Pancreas (tissue), 10 donors: ENCODE measurements around the gene DLGAP1. TPM values are rescaled to one million over a fixed set of nuclear protein-coding genes. Genes with fewer than 3 reads are reported as not detected.

Experiments used
- ATAC-seq, 4 donors: fragments of 200-7000 bp; cut with Tn5 transposase; one replicate each; pipeline versions ENCODE4 v1.8.0 to v1.9.1; 2020; ENCODE audit warnings: mild to moderate bottlenecking in 4 of 4, moderate library complexity in 4 of 4
- DNase-seq, 6 donors: peaks; one replicate each; pipeline ENCODE4 v3.0.0-alpha.2; 2020
- FAIRE-seq: peaks from 2 replicates; lab custom pipeline; 2012; peaks lifted over from hg19 to GRCh38; lab: Jason Lieb, UNC
- H3K27ac ChIP-seq, 4 donors: fragments of 200-600 bp; sonication (generic); 1 replicate in 3 of 4; 2 replicates in 1 of 4; pipeline versions ENCODE4 v1.5.0 to v1.8.0; 2020
- H3K27me3 ChIP-seq, 4 donors: fragments of 200-600 bp; one replicate each; pipeline ENCODE4 v1.8.0; 2021
- H3K36me3 ChIP-seq, 3 donors: fragments of 200-600 bp; sonication (generic) in 1 of 3; one replicate each; pipeline versions ENCODE4 v1.5.0 to v1.8.0; 2020 to 2021
- H3K4me1 ChIP-seq, 3 donors: fragments of 200-600 bp; one replicate each; pipeline ENCODE4 v1.8.0; 2021
- H3K4me3 ChIP-seq, 4 donors: fragments of 200-600 bp; sonication (generic) in 2 of 4; one replicate each; pipeline versions ENCODE4 v1.5.0 to v1.8.0; 2020 to 2021
- H3K9me3 ChIP-seq, 4 donors: fragments of 200-600 bp; one replicate each; pipeline ENCODE4 v1.8.0; 2021
- CTCF ChIP-seq, 4 donors: fragments of 200-600 bp; sonication (generic) in 3 of 4; IDR thresholded peaks; one replicate each; pipeline versions ENCODE4 v1.5.0 to v1.8.0; 2021; ENCODE audit warnings: antibody characterized with exemption in 4 of 4
- WGBS, 2 donors: extraction: QIAGEN DNeasy Blood & Tissue Kit; methylation state at CpG; one replicate each; pipeline ENCODE4 v1.1.7; 2013; 5-methylcytosine and 5-hydroxymethylcytosine counted together
- intact Hi-C, 3 donors: fragments of 100-400 bp; cut with DNase I; formaldehyde crosslinking; loops; one replicate each; pipeline versions ENCODE4 v1.11.1 to v1.14.2; 2022
- polyA plus RNA-seq, 2 donors: library from polyadenylated mRNA; stranded (reverse); fragments of 200-250 nt; gene quantifications; one replicate each; pipeline ENCODE4 v1.2.3, GENCODE V29; 2013
- total RNA-seq, 6 donors: library from RNA; stranded (reverse); fragmentation: NEBNext Ultra II Directional in 4 of 6; extraction: Animal tissue kit (Norgen Biotek cat#: 25700) in 4 of 6; gene quantifications; one replicate each; pipeline versions ENCODE4 v1.2.1 to v1.2.4, GENCODE V29; 2021 to 2023
- donor health status: healthy with polysubstance abuse.
- donor health status: DM: no; HTN: no; CAD: no; lungs with moderate emphysema.
- donor health status: DM: no; HTN: no; CAD: no.
- donor health status: control.
- donor health status: control.
- donor health status: Bipolar disorder and iron deficiency.
- donor health status: DM: yes; HTN: yes; CAD: no.
- donor health status: DM: no; HTN: no; CAD: no.
- donor health status: DM: no; HTN: no; CAD: no.
- donor health status: DM: yes; HTN: yes; CAD: no.

Gene DLGAP1
- total and polyA plus RNA-seq, 8 donors = 0.12 to 0.62 (median 0.30) TPM; not detected in 2

GRCh38 chr18:3900327-3900726, 554.8 kb downstream of the DLGAP1 start:
- Histone ChIP-seq H3K27me3 (no peaks in the 10 kb centered on the region), H3K4me1 (no peaks in the 10 kb centered on the region), H3K27ac (no peak overlapping the region), H3K9me3 (no peaks in the 10 kb centered on the region), H3K4me3 (no peak overlapping the region), H3K36me3 (no peaks in the 10 kb centered on the region)
- FAIRE-seq (no peak), ATAC-seq (no peak), DNase-seq (no peak)
- no peak for TF ChIP-seq CTCF (IDR thresholded peaks at IDR 0.05)
- 51 to 56% methylated on average over 2 of the region's 2 CpGs for WGBS, 2 donors
- intact Hi-C loops = no loop called here

GRCh38 chr18:3898861-3899613, 556.1 kb downstream of the DLGAP1 start:
- Histone ChIP-seq H3K36me3 (no peaks in the 10 kb centered on the region), H3K27me3 (no peaks in the 10 kb centered on the region), H3K9me3 (no peaks in the 10 kb centered on the region), H3K4me3 (no peak overlapping the region), H3K4me1 (no peaks in the 10 kb centered on the region), H3K27ac (no peak overlapping the region)
- FAIRE-seq = no peak
- WGBS, 2 donors = 66 to 68% methylated on average over 4 of the region's 4 CpGs
- no peak for TF ChIP-seq CTCF (IDR thresholded peaks at IDR 0.05)
- DNase-seq = no peak
- ATAC-seq = no peak
- intact Hi-C loops = no loop called here

GRCh38 chr18:3892152-3892551, 563.0 kb downstream of the DLGAP1 start:
- intact Hi-C loops = no loop called here
- H3K9me3 ChIP-seq = no peaks in the 10 kb centered on the region
- WGBS, 2 donors = 44 to 46% methylated on average over 2 of the region's 2 CpGs
- H3K4me3 ChIP-seq = no peak overlapping the region
- FAIRE-seq (no peak), ATAC-seq (no peak), DNase-seq (no peak)
- TF ChIP-seq CTCF (IDR thresholded peaks at IDR 0.05) = no peak
- no peaks in the 10 kb centered on the region for H3K27me3 ChIP-seq
- H3K4me1 ChIP-seq = no peaks in the 10 kb centered on the region
- H3K27ac ChIP-seq = no peak overlapping the region
- no peaks in the 10 kb centered on the region for H3K36me3 ChIP-seq

- ATAC-seq (no peak), DNase-seq (no peak), FAIRE-seq (no peak)
- no peak for TF ChIP-seq CTCF (IDR thresholded peaks at IDR 0.05)
- H3K27me3 ChIP-seq = no peaks in the 10 kb centered on the region
- no peak overlapping the region for H3K4me3 ChIP-seq
- no peaks in the 10 kb centered on the region for H3K9me3 ChIP-seq
- WGBS, 2 donors = 39 to 50% methylated on average over 3 of the region's 3 CpGs
- no peaks in the 10 kb centered on the region for H3K4me1 ChIP-seq
- H3K36me3 ChIP-seq = no peaks in the 10 kb centered on the region
- no peak overlapping the region for H3K27ac ChIP-seq
- intact Hi-C loops = no loop called here
These were observed 563.9 kb downstream of the DLGAP1 start for GRCh38 chr18:3891245-3891644.

- ATAC-seq = no peak
- 63 to 71% methylated on average over 3 of the region's 3 CpGs for WGBS, 2 donors
- intact Hi-C loops = loop anchor here in 1 of 3 donors (10.0 kb wide), 1 partner anchor 405 kb away; no protein-coding TSS in a partner anchor
These were observed 565.3 kb downstream of the DLGAP1 start for GRCh38 chr18:3889803-3890202.

More at GRCh38 chr18:3889803-3890202, 565.3 kb downstream of the DLGAP1 start:
- H3K4me3 ChIP-seq = no peak overlapping the region
- no peaks in the 10 kb centered on the region for H3K4me1 ChIP-seq
- DNase-seq (peak in 1 of 6 donors; percentile 26), FAIRE-seq (no peak)
- TF ChIP-seq CTCF (IDR thresholded peaks at IDR 0.05) = no peak
- no peaks in the 10 kb centered on the region for H3K27me3 ChIP-seq
- H3K27ac ChIP-seq = no peak overlapping the region
- no peaks in the 10 kb centered on the region for H3K9me3 ChIP-seq
- no peaks in the 10 kb centered on the region for H3K36me3 ChIP-seq
